ENCODE results near the gene SLC9A2. TPM values are rescaled to one million over a fixed set of nuclear protein-coding genes. Genes with fewer than 3 reads are reported as not detected.

The SLC9A2 gene
- total RNA-seq, 2 donors from 2014 or later, result not detected

GRCh38 chr2:102668171-102668570 lies 48.8 kb downstream of the SLC9A2 start:
- intact Hi-C loops (cut with DNase I), result no loop called here

GRCh38 chr2:102669401-102669800 lies 50.0 kb downstream of the SLC9A2 start:
- intact Hi-C loops (cut with DNase I), result no loop called here
- no peak for DNase-seq (ENCODE audit: low spot score)

More at GRCh38 chr2:102668171-102668570, 48.8 kb downstream of the SLC9A2 start:
- no peak for DNase-seq (ENCODE audit: low spot score)

- intact Hi-C loops (cut with DNase I), result no loop called here
Observed at GRCh38 chr2:102672107-102672776, 52.9 kb downstream of the SLC9A2 start.

GRCh38 chr2:102674370-102674769 lies 55.0 kb downstream of the SLC9A2 start:
- intact Hi-C loops (cut with DNase I), result no loop called here
- no peak for DNase-seq (ENCODE audit: low spot score)

More at GRCh38 chr2:102672107-102672776, 52.9 kb downstream of the SLC9A2 start:
- no peak for DNase-seq (ENCODE audit: low spot score)

GRCh38 chr2:102674836-102675235 lies 55.5 kb downstream of the SLC9A2 start:
- intact Hi-C loops (cut with DNase I), result no loop called here
- DNase-seq (ENCODE audit: low spot score), result no peak

GRCh38 chr2:102677244-102678215 lies 58.2 kb downstream of the SLC9A2 start:
- DNase-seq (ENCODE audit: low spot score), result no peak
- intact Hi-C loops (cut with DNase I), result no loop called here

GRCh38 chr2:102678442-102678841 lies 59.1 kb downstream of the SLC9A2 start:
- no peak for DNase-seq (ENCODE audit: low spot score)
- intact Hi-C loops (cut with DNase I), result no loop called here

- intact Hi-C loops (cut with DNase I), result no loop called here
Observed at GRCh38 chr2:102686479-102687439, 67.4 kb downstream of the SLC9A2 start.

GRCh38 chr2:102690012-102690411 lies 70.7 kb downstream of the SLC9A2 start:
- DNase-seq (ENCODE audit: low spot score), result no peak
- intact Hi-C loops (cut with DNase I), result no loop called here

More at GRCh38 chr2:102686479-102687439, 67.4 kb downstream of the SLC9A2 start:
- DNase-seq (ENCODE audit: low spot score), result no peak

- intact Hi-C loops (cut with DNase I), result no loop called here
- no peak for DNase-seq (ENCODE audit: low spot score)
Observed at GRCh38 chr2:102696463-102696862, 77.1 kb downstream of the SLC9A2 start.

- intact Hi-C loops (cut with DNase I), result no loop called here
- DNase-seq (ENCODE audit: low spot score), result no peak
Observed at GRCh38 chr2:102698369-102699111, 79.2 kb downstream of the SLC9A2 start.

GRCh38 chr2:102703305-102703704 lies 84.0 kb downstream of the SLC9A2 start:
- intact Hi-C loops (cut with DNase I), result loop anchor here in 1 of 2 donors (5.0 kb wide), 1 partner anchor 1919 kb away; no protein-coding TSS in a partner anchor
- DNase-seq (ENCODE audit: low spot score), result no peak

- intact Hi-C loops (cut with DNase I), result loop anchor here in 1 of 2 donors (5.0 kb wide), 1 partner anchor 1919 kb away; no protein-coding TSS in a partner anchor
- no peak for DNase-seq (ENCODE audit: low spot score)
Observed at GRCh38 chr2:102703748-102704147, 84.4 kb downstream of the SLC9A2 start.

GRCh38 chr2:102704531-102704930 lies 85.2 kb downstream of the SLC9A2 start:
- DNase-seq (ENCODE audit: low spot score), result no peak
- intact Hi-C loops (cut with DNase I), result loop anchor here in 1 of 2 donors (5.0 kb wide), 1 partner anchor 1918 kb away; no protein-coding TSS in a partner anchor

- DNase-seq (ENCODE audit: low spot score), result no peak
- intact Hi-C loops (cut with DNase I), result no loop called here
Observed at GRCh38 chr2:102707796-102708695, 88.7 kb downstream of the SLC9A2 start.

- DNase-seq (ENCODE audit: low spot score), result no peak
- intact Hi-C loops (cut with DNase I), result no loop called here
Observed at GRCh38 chr2:102708847-102709559, 89.7 kb downstream of the SLC9A2 start.

Measured in posterior vena cava (tissue), 2 donors.